Subcutaneous abdominal adipose tissue (tissue), 5 donors: ENCODE data around the gene OBP2B.
"Not testable (repeated sequence)": the region's sequence is repeated elsewhere in the genome, so short reads cannot be mapped to it uniquely, and the experiment has no call there.

Source experiments
- H3K27ac ChIP-seq: one replicate; pipeline ENCODE4 v1.7.0; 2013; ENCODE audit warnings: low read depth, mild to moderate bottlenecking, inconsistent platforms, low read length, moderate library complexity
- H3K27me3 ChIP-seq, 5 donors: one replicate each; pipeline ENCODE4 v1.7.0; 2013; ENCODE audit warnings: low read length in 5 of 5, inconsistent platforms in 1 of 5; ENCODE audit not compliant: control insufficient read depth in 5 of 5, insufficient read depth in 4 of 5
- H3K36me3 ChIP-seq, 5 donors: one replicate each; pipeline ENCODE4 v1.7.0; 2013; ENCODE audit warnings: low read length in 5 of 5; ENCODE audit not compliant: control insufficient read depth in 5 of 5, insufficient read depth in 5 of 5
- H3K4me1 ChIP-seq, 5 donors: one replicate each; pipeline ENCODE4 v1.7.0; 2013; ENCODE audit warnings: low read length in 5 of 5, mild to moderate bottlenecking in 3 of 5, moderate library complexity in 1 of 5; ENCODE audit not compliant: control insufficient read depth in 5 of 5, insufficient read depth in 5 of 5
- H3K4me3 ChIP-seq, 5 donors: one replicate each; pipeline ENCODE4 v1.7.0; 2013; ENCODE audit warnings: low read length in 5 of 5, low read depth in 1 of 5
- H3K9ac ChIP-seq, 5 donors: one replicate each; pipeline ENCODE4 v1.7.0; 2013; ENCODE audit warnings: low read length in 5 of 5, mild to moderate bottlenecking in 4 of 5, moderate library complexity in 3 of 5
- H3K9me3 ChIP-seq, 5 donors: one replicate each; pipeline ENCODE4 v1.7.0; 2013; ENCODE audit warnings: low read length in 5 of 5; ENCODE audit not compliant: control insufficient read depth in 5 of 5
- donor health status: healthy.
- donor health status: healthy.
- donor health status: healthy.
- donor health status: healthy.
- donor health status: healthy.

OBP2B gene

DNA sequence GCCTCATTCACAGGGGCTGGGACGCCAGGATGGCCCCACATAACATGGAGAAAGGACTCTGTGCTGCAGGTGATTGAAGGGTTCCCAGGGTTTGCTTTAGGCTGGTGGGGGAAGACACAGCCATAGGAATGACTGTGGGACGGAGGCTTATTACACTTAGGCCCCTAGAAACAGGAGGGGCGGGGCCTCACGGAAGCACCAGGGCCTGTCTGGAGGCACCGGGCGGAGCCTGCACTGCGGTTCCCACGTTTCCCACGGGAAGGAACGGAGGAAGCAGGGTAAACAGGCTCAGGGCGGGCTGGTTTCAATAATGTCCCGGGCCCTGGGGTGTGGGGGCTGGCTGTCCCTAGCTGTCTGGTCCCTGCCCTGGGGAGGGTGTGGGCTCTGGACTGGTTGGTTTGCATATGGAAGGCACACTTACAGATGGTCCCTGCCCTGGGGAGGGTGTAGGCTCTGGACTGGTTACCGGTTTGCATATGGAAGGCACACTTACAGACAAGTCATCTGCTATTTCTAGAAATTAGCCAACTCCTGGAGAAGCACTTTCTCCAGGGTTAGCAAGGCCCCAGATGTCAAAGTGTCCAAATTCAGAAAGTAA lies 14.2 kb upstream of the OBP2B start:
- H3K9me3 ChIP-seq, H3K36me3 ChIP-seq, H3K9ac ChIP-seq, H3K27ac ChIP-seq, H3K4me1 ChIP-seq, H3K4me3 ChIP-seq: not testable (repeated sequence)
- H3K27me3 ChIP-seq, result peaks cover 0 to 31% (median 13%) of the 10 kb centered on the region in 5 donors

- not testable (repeated sequence) for H3K4me1 ChIP-seq, H3K4me3 ChIP-seq, H3K36me3 ChIP-seq, H3K9ac ChIP-seq, H3K9me3 ChIP-seq, H3K27ac ChIP-seq
- peaks cover 0 to 24% (median 8%) of the 10 kb centered on the region in 5 donors for H3K27me3 ChIP-seq
These were observed 12.9 kb upstream of the OBP2B start for GRCh38 chr9:133221994-133222393.

DNA sequence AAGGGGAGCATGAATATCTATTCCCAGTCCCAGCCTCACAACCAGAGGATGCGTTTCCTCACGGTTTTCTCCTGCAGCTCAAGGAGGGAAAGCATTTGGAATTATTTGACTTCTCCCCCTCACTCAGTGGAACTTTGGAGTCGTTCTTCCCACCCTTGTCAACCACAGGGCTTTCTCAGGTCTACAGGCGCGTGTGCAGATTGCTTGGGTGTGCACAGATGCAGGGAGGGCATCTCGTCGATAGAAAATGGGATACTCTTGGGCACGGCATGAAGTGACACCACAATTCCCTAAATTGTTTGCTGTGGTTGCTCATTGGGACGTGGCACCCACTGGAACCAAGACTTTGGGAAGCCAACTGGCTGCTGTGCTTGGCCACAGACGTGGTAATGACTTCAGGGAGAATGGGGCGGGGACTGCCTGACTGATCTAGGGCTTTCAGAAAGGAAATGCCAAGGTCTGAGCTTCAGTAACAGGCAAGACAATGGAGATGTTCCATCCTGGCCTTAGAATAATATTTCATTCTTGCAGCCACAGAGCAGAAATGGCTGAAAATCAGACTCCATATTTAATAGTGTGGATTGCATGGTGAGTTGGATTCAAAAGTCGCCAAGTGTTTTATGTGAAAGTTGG lies 12.2 kb upstream of the OBP2B start:
- Histone ChIP-seq H3K27me3 (peaks cover 0 to 19% (median 8%) of the 10 kb centered on the region in 5 donors), H3K27ac (no peak overlapping the region), H3K36me3 (no peaks in the 10 kb centered on the region), H3K4me1 (peaks cover 0 to 10% (median 0%) of the 10 kb centered on the region in 5 donors), H3K9ac (no peak overlapping the region), H3K4me3 (no peak overlapping the region), H3K9me3 (peaks cover 0 to 2% (median 0%) of the 10 kb centered on the region in 5 donors)

DNA sequence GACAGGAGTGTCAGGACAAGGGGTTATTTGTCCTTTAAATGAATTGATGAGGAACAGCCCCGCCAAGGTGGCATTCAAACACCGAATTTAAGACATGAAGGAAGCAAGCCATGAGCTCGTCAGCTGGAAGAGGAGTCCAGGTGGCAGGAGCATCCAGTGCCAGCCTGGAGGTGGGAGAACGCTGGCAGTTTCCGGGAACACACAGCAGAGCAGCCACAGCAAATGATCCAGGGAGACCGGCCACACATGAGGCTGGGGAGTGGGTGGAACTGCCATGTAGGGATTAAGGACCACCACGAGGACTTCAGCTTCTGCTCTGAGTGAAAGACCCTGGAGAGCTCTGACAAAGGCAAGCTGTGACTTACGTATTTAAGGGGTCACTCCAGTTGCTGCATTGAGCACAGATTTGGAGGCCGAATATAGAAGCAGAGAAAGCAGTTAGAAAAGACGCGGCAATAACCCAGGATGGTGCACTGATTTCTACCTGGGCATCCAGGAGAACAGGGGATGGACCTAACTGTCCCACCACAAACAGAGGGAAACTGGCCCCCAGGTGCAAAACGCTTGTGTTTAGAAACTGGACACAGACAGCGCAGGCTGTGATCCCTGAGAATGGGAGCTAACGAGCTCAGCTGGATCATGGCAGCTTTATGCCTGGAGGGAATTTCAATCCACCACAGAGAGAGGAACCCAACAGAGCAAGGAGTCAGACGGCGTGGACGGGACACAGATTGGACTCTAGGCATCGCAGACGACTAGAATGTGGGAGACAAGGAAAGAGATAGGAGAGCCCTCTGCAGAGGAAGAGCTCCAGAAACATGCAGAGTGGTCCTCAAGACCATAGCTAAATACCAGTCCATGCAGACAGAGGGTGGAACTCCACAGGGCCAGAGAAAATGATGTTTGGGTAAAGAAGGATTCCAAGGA lies 9.3 kb upstream of the OBP2B start:
- H3K27me3 ChIP-seq, H3K4me1 ChIP-seq, H3K36me3 ChIP-seq, H3K4me3 ChIP-seq, H3K27ac ChIP-seq, H3K9me3 ChIP-seq, H3K9ac ChIP-seq: not testable (repeated sequence)

GRCh38 chr9:133217333-133217988 lies 8.4 kb upstream of the OBP2B start:
- not testable (repeated sequence) for H3K27me3 ChIP-seq, H3K4me3 ChIP-seq, H3K9ac ChIP-seq, H3K9me3 ChIP-seq, H3K4me1 ChIP-seq, H3K36me3 ChIP-seq, H3K27ac ChIP-seq

DNA sequence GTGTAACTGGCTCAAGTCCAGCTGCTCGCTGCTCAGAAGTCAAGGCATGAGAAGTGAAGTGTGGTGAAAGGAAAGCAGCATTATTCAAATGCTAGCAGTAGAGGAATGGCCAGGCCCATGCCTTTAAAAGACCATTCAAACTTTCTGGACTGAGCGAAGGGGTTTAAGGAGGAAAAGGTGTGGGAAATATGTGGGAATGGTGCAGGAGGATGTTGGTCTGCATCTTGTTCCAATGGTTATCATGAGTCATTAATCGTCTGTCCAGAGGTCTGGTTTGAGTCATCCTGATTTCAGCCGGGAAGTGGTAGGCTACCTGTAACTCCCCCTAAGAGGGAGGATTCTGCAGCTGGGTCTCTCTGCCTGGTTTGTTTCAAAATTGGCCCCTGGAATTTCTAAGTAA lies 5.2 kb upstream of the OBP2B start:
- H3K9me3 ChIP-seq, result peaks cover 2 to 11% (median 7%) of the 10 kb centered on the region in 5 donors
- H3K27me3 ChIP-seq, result peaks cover 0 to 17% (median 14%) of the 10 kb centered on the region in 5 donors
- H3K4me1 ChIP-seq, H3K36me3 ChIP-seq, H3K9ac ChIP-seq, H3K4me3 ChIP-seq, H3K27ac ChIP-seq: not testable (repeated sequence)

GRCh38 chr9:133210609-133211008 lies 1.6 kb upstream of the OBP2B start:
- Histone ChIP-seq H3K9me3 (peaks cover 2 to 11% (median 7%) of the 10 kb centered on the region in 5 donors), H3K4me1 (no peaks in the 10 kb centered on the region), H3K27ac (no peak overlapping the region), H3K4me3 (no peak overlapping the region), H3K36me3 (no peaks in the 10 kb centered on the region), H3K27me3 (peaks cover 6 to 21% (median 14%) of the 10 kb centered on the region in 5 donors), H3K9ac (no peak overlapping the region)

DNA sequence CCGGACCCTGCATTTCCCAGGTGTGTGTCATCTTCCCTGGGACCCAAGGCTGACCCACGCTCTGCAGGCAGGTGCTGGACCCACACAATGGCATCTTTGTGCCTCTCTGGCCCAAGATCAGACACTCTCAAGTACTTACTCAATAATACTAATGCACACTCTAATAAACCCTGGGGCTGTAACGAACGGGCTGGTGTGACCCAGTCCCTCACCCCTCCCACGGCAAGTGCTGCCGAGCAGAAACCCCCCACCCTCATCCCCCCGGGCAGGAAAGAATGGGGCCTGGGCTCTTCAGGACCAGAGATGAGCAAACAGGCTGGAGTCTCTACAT lies 1.1 kb upstream of the OBP2B start:
- H3K4me1 ChIP-seq, result no peaks in the 10 kb centered on the region
- H3K4me3 ChIP-seq, result no peak overlapping the region
- H3K9me3 ChIP-seq, result peaks cover 2 to 11% (median 7%) of the 10 kb centered on the region in 5 donors
- peaks cover 6 to 21% (median 14%) of the 10 kb centered on the region in 5 donors for H3K27me3 ChIP-seq
- no peak overlapping the region for H3K27ac ChIP-seq
- no peak overlapping the region for H3K9ac ChIP-seq
- no peaks in the 10 kb centered on the region for H3K36me3 ChIP-seq

- H3K9me3 ChIP-seq, result peaks cover 2 to 11% (median 7%) of the 10 kb centered on the region in 5 donors
- H3K27me3 ChIP-seq, result peaks cover 6 to 21% (median 17%) of the 10 kb centered on the region in 5 donors
- H3K27ac ChIP-seq, H3K4me1 ChIP-seq, H3K36me3 ChIP-seq, H3K4me3 ChIP-seq, H3K9ac ChIP-seq: not testable (repeated sequence)
These were observed 514 bp upstream of the OBP2B start for GRCh38 chr9:133209327-133210201.
